Superior temporal gyrus (tissue), 1 donor: ENCODE results near the gene CAPNS1.

ENCODE experiments used
- DNase-seq: peaks from one replicate; pipeline ENCODE4 v3.0.0-alpha.2; 2016; ENCODE audit errors: extremely low spot score

Gene CAPNS1

GRCh38 chr19:36139473-36140303, at the start of gene CAPNS1:
Gene CAPNS1, plus strand, starts transcription at chr19:36140066. Its CDS starts 946 bp downstream, at chr19:36141012.
- DNase-seq = peak; percentile 98

DNA sequence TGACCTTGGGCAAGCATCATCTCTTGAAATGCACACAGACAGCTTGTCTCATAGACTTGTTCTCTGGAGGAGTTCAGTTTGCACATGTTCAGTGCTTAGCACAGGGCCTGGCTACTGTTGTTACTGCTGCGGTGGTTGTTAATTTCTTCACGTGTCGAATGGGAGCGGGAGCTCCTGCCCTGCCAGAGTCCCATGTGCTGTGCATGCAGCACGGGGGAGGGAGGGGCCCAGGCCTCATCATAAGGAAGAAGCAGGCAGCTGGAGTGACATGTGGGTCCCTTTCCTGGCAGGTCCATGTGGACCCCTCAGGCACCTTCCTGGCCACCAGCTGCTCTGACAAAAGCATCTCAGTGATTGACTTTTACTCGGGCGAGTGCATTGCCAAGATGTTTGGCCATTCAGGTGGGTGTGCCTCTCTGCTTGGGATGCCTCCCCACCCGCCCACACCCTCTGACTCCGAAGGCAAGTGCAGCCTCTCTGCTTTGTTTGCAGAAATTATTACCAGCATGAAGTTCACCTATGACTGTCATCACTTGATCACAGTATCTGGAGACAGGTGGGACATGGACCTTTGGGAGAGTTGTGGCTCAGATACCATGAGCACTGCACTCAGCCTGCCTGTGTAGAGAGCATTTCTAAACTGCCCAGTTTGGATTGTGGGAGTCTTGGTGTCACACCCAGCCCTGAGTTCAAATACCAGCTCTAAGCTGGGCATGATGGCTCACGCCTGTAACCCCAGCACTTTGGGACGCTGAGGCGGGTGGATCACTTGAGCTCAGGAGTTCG, 48.8 kb upstream of the CAPNS1 start:
- DNase-seq = no peak

GRCh38 chr19:36092566-36092965, 47.3 kb upstream of the CAPNS1 start:
- no peak for DNase-seq

GRCh38 chr19:36093146-36093662, 46.7 kb upstream of the CAPNS1 start:
- DNase-seq = no peak

GRCh38 chr19:36093687-36094086, 46.2 kb upstream of the CAPNS1 start:
- peak; percentile 82 for DNase-seq

DNA sequence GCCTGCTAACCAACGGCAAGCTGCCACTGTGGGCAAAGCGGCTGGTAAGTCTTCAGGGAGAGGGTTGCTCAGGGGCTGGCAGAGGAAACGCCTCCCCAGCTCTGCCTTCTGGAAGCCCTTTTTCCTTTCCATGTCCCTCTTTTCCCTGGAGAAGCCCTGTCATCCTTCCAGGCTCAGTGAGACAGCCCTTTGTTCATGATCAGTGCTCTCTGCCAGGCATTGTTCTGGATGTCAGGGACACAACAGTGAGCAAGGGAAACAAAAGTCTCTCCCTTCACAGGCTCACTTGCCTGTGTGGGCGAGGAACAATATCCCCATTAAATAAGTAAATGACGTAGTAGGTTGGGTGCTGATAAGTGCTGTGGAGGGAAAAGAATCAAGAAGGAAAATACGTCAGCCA, 42.8 kb upstream of the CAPNS1 start:
- peak; percentile 97 for DNase-seq

DNA sequence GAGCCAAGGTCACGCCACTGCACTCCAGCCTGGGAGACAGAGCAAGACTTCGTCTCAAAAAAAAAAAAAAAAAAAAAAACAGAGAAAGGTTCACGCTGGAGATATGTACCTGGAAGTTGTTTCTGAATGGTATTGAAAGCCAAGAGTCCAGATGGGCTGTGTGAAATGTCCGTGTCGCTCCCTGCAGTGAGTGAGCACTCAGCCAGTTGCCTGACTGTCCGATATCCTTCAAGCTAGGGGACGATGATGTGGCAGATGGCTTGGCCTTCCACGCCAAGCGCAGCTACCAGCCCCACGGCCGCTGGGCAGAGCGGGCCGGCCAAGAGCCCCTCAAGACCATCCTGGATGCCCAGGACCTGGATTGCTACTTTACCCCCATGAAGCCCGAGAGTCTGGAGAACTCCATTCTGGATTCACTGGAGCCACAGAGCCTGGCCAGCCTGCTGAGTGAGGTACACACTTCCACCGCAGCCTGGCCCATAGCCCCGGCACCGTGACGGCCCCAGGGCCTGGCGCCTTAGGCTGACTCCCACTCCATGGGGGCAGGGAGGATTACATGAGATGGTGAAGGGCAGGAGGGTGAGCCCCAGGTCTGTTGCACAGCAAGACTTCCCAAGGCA, 40.6 kb upstream of the CAPNS1 start:
- DNase-seq = no peak

- DNase-seq = no peak
These were observed 39.4 kb upstream of the CAPNS1 start for GRCh38 chr19:36100476-36100875.

GRCh38 chr19:36101550-36102327, 38.1 kb upstream of the CAPNS1 start:
- DNase-seq = no peak

- no peak for DNase-seq
These were observed 36.7 kb upstream of the CAPNS1 start for GRCh38 chr19:36103040-36103626.

DNA sequence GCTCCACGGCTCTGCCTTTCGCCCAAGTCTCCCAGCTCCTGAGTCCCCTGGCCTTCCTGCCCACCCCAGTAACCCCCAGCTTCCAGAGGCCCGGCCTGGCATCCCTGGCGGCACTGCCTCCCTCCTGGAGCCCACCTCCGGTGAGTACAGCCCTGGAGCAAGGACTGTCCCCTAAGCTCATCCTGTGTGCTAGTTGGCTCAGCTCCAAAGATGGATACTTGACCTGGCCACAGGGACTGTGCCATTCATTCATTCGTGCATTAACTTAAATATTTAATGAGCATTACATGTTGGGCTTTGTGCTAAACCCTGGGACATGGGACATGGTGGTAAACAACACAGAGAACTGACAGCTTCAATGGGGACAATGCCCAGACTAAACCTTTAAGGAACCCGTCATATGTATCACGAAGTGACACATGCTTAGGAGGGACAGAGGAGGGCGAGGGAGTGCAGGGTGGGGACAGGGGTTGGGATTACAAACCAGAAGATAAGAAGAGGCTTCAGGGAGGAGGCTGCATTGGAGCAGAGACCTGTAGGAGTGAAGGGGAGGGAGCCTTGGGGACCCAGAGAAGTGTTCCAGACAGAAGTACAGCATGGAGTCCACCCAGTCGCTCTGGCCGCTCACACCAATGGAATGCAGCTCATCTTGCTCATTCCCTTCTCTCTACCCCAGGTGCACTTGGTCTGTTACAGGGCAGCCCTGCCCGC, 35.9 kb upstream of the CAPNS1 start:
- no peak for DNase-seq

DNA sequence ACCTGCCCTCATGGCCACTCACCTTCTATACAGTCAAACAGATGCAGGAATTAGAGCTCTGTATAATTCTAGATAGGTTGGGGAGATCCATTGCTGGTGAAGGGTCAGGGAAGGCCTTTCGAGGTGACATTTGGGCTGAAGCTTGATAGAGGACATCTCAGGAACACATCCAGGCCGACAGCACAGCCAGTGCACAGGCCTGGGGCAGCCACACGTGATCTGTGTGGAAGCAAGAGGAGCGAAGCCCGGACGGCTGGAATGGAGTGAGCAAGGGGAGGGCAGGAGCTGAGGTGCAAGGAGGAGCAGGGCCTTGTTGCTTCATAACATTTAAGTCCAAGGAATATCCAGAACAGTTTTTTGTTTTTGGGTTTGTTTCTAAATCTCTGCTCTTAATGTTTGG, 33.4 kb upstream of the CAPNS1 start:
- no peak for DNase-seq

DNA sequence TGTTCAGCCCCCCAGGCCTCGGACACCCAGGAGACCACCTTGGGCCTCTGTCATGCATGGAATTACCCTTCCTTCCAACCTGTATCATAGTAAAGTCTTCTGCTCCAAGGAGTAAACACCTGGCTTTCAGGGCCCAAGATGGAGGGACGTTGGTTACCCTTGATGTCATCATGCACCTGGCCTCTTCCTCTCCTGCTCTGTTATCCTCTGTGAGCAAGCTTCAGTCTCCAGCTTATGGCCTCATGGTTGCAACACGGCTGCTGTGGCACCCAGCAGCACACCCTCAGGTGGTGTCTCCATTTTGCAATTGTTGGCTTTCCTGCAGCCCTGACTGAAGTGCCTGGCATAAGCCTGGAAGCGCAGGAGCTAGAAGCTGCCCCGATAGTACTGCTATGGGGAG, 32.9 kb upstream of the CAPNS1 start:
- no peak for DNase-seq

- no peak for DNase-seq
These were observed 31.2 kb upstream of the CAPNS1 start for GRCh38 chr19:36108684-36109083.

GRCh38 chr19:36110487-36111199, 29.2 kb upstream of the CAPNS1 start, which contains the start of gene OVOL3:
Gene OVOL3, plus strand, starts transcription at chr19:36111143. Its CDS starts 60 bp downstream, at chr19:36111203.
- no peak for DNase-seq

- DNase-seq = no peak
These were observed 28.7 kb upstream of the CAPNS1 start for GRCh38 chr19:36111200-36111539.

- DNase-seq = no peak
These were observed 27.2 kb upstream of the CAPNS1 start for GRCh38 chr19:36112678-36113077.

DNA sequence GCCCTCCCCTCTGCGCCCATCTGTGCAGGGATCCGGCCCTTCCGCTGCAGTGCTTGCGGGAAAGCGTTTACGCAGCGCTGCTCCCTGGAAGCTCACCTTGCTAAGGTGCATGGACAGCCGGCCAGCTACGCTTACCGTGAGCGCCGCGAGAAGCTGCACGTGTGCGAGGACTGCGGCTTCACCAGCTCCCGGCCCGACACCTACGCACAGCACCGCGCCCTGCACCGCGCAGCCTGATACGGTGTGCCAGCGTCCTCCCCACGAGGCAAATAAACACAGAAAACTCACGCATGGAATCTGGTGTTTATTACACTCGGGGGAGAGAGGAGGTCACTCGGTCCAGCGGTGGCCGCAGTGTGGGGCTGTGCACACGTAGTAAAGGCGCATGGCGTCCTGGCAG, 26.4 kb upstream of the CAPNS1 start:
- no peak for DNase-seq

DNA sequence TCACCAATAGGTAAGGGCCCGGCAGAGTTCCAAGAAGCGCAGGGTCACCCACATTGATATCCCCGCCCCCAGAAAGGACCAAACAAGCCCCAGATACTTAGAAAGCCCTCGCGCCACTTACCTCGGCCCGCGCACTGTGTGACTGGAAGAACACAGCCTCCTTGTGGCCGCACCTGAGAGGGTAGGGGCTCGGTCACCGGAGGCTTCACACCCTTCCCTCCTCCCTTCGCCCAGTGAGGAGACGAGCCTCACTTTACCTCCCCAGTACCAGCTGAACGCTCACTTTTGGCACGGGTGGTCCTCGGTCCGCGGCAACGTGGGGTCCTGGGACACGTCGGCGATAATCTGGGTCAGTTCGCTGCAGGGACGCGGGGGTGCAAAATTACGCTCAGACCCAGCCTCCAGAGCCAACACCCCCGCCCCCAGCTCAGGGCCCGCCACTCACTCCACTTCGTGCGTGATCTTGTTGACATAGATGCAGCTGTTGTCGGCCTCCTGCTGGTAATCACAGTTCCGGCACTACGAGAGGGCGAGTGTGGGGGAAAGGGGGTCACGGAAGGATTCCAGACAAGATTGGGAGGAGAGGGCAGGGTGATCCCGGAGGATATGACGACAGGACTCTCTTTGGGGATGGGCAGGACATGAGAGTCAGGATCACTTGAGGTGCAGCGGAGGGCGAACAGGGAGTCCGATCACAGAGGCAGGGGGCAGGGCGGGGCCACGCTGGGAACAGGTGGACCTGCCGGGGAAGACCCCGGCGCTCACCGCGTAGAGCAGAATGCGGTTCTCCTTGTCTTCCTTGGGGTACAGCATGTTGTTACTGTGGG, 25.8 kb upstream of the CAPNS1 start:
- DNase-seq = no peak
